OCI-LY1 (cell line): ENCODE measurements around the gene AVP.

Experiments used
- H2AFZ ChIP-seq: fragments of 200-600 bp; sonication (generic), shearing (Covaris generic); 2 replicates; pipeline ENCODE4 v1.6.0; 2014; ENCODE audit warnings: antibody characterized with exemption, mild to moderate bottlenecking, low read length
- H3F3A ChIP-seq: fragments of 200-600 bp; sonication (generic), shearing (Covaris generic); 2 replicates; pipeline ENCODE4 v1.6.0; 2014; ENCODE audit warnings: mild to moderate bottlenecking, antibody characterized with exemption, low read length, moderate library complexity; ENCODE audit not compliant: insufficient read depth
- H3K27ac ChIP-seq: fragments of 200-600 bp; sonication (generic); 2 replicates; pipeline ENCODE4 v1.5.1; 2014; ENCODE audit warnings: low read length, mixed run types, mild to moderate bottlenecking, low read depth; ENCODE audit not compliant: poor library complexity, severe bottlenecking
- H3K27me3 ChIP-seq: fragments of 200-600 bp; sonication (generic); 2 replicates; pipeline ENCODE4 v1.6.0; 2014; ENCODE audit warnings: antibody characterized with exemption, mild to moderate bottlenecking, low read length, moderate library complexity; ENCODE audit not compliant: insufficient read depth
- H3K36me3 ChIP-seq: fragments of 200-600 bp; sonication (generic); 2 replicates; pipeline ENCODE4 v1.6.1; 2014; ENCODE audit warnings: mild to moderate bottlenecking, antibody characterized with exemption, low read length, moderate library complexity, mixed read lengths; ENCODE audit not compliant: insufficient read depth
- H3K4me1 ChIP-seq: fragments of 200-600 bp; sonication (generic); 2 replicates; pipeline ENCODE4 v1.5.1; 2014; ENCODE audit warnings: mild to moderate bottlenecking, low read length, moderate library complexity; ENCODE audit not compliant: insufficient read depth, severe bottlenecking
- H3K4me2 ChIP-seq: fragments of 200-600 bp; sonication (generic), shearing (Covaris generic); 2 replicates; pipeline ENCODE4 v1.6.1; 2014; ENCODE audit warnings: low read length
- H3K4me3 ChIP-seq: fragments of 200-600 bp; sonication (generic); 2 replicates; pipeline ENCODE4 v1.5.1; 2014; ENCODE audit warnings: low read length, low read depth, mild to moderate bottlenecking, mixed read lengths; ENCODE audit not compliant: poor library complexity, severe bottlenecking
- H3K79me2 ChIP-seq: fragments of 200-600 bp; shearing (Covaris generic); 2 replicates; pipeline ENCODE4 v1.6.1; 2016; ENCODE audit warnings: mixed run types, low read length, mixed read lengths; ENCODE audit not compliant: insufficient read depth
- H3K9ac ChIP-seq: fragments of 200-600 bp; sonication (generic), shearing (Covaris generic); 2 replicates; pipeline ENCODE4 v1.6.1; 2014; ENCODE audit warnings: mild to moderate bottlenecking, low read length, mixed read lengths
- H3K9me2 ChIP-seq: fragments of 200-600 bp; sonication (generic), shearing (Covaris generic); 2 replicates; pipeline ENCODE4 v1.6.1; 2014; ENCODE audit warnings: low read depth, mild to moderate bottlenecking, low read length, mixed read lengths
- H3K9me3 ChIP-seq: fragments of 200-600 bp; shearing (Covaris generic); 2 replicates; pipeline ENCODE4 v1.6.1; 2014; ENCODE audit warnings: low read length, mixed read lengths
- H4K20me1 ChIP-seq: fragments of 200-600 bp; sonication (generic), shearing (Covaris generic); 2 replicates; pipeline ENCODE4 v1.6.0; 2016; ENCODE audit warnings: mild to moderate bottlenecking, low read length; ENCODE audit not compliant: insufficient read depth
- EZH2 ChIP-seq: fragments of 200-600 bp; sonication (generic), shearing (Covaris generic); IDR thresholded peaks from 2 replicates; pipeline ENCODE4 v1.8.0; 2017; ENCODE audit warnings: borderline replicate concordance, mixed run types, mild to moderate bottlenecking, antibody characterized with exemption, low read length, moderate library complexity, mixed read lengths
- TF ChIP-seq, protein P1 (sequence below): fragments of 200-600 bp; sonication (generic), shearing (Covaris generic); IDR thresholded peaks from 2 replicates; pipeline ENCODE4 v1.5.1; 2017; ENCODE audit warnings: mild to moderate bottlenecking, antibody characterized with exemption, low read length, moderate library complexity, mixed read lengths

The AVP gene

DNA sequence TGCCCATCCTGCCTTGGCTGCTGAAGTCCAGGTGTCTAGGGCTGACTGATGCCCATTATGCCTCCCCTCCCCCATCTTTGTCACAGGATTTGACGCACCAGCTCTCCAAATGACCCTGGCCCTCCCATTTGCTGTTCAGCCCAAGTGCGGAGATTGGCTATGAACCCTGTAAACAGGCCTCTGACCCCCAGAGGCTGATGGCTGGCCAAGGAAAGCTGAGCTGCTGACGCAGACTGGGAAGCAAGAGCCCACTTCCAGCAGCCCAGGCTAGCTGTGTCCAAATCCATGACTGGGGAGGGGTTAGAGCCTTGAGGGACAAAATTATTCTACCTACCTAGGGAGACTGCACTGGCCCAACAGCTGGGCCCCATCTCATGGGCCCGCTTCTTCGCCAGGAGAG is 41.9 kb downstream of the AVP start:
- Histone ChIP-seq H3K4me2 (no peak overlapping the region), H3K9me2 (no peaks in the 10 kb centered on the region), H3K79me2 (peaks cover 5% of the 10 kb centered on the region; the same call in 1 of the 2 replicates), H4K20me1 (no peaks in the 10 kb centered on the region), H3K36me3 (peaks cover 30% of the 10 kb centered on the region; the same call in 1 of the 2 replicates), H2AFZ (no peak overlapping the region), H3K27ac (no peak overlapping the region), H3K9ac (no peak overlapping the region), H3F3A (no peaks in the 10 kb centered on the region), H3K4me1 (peaks cover 15% of the 10 kb centered on the region), H3K27me3 (no peaks in the 10 kb centered on the region), H3K4me3 (no peak overlapping the region), H3K9me3 (no peaks in the 10 kb centered on the region)
- no peak for TF ChIP-seq EZH2
- TF ChIP-seq, protein P1, sequence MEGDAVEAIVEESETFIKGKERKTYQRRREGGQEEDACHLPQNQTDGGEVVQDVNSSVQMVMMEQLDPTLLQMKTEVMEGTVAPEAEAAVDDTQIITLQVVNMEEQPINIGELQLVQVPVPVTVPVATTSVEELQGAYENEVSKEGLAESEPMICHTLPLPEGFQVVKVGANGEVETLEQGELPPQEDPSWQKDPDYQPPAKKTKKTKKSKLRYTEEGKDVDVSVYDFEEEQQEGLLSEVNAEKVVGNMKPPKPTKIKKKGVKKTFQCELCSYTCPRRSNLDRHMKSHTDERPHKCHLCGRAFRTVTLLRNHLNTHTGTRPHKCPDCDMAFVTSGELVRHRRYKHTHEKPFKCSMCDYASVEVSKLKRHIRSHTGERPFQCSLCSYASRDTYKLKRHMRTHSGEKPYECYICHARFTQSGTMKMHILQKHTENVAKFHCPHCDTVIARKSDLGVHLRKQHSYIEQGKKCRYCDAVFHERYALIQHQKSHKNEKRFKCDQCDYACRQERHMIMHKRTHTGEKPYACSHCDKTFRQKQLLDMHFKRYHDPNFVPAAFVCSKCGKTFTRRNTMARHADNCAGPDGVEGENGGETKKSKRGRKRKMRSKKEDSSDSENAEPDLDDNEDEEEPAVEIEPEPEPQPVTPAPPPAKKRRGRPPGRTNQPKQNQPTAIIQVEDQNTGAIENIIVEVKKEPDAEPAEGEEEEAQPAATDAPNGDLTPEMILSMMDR = no peak

DNA sequence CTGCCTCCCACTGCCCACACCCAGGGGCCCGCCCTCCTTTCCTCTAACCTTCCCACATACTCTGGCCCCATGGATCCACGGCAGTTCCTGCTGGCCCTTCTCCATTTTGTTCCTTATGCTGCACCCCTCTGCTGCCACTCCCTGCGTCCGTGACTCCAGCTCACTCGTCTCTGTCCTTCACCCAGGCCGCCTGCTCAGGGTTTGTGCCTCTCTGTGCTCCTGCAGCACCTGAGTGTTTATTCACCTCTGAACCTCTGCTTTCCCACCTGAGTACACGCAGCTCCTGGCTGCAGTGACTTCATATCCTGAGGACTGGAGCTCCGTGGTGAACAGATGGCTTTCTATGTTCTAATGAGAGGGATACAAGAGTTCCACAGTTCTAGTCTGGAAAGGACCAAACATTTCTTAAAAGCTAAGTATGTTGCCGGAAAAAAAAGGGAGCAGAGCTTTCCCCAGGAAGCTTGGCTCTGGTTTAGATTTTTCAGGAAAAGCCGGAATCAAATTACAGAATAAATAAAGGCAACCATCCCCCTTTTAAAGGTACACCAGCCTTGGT is 42.6 kb downstream of the AVP start:
- Histone ChIP-seq H3K79me2 (peaks cover 5% of the 10 kb centered on the region; the same call in 1 of the 2 replicates), H3K4me2 (no peak overlapping the region), H3K4me3 (no peak overlapping the region), H3K9ac (no peak overlapping the region), H3K36me3 (peaks cover 34% of the 10 kb centered on the region; the same call in 1 of the 2 replicates), H3K9me2 (no peaks in the 10 kb centered on the region), H3K9me3 (no peaks in the 10 kb centered on the region), H3K27ac (no peak overlapping the region), H3F3A (no peaks in the 10 kb centered on the region), H2AFZ (no peak overlapping the region), H4K20me1 (no peaks in the 10 kb centered on the region), H3K4me1 (peaks cover 9% of the 10 kb centered on the region), H3K27me3 (no peaks in the 10 kb centered on the region)
- TF ChIP-seq EZH2 = no peak
- TF ChIP-seq, protein P1 = no peak

DNA sequence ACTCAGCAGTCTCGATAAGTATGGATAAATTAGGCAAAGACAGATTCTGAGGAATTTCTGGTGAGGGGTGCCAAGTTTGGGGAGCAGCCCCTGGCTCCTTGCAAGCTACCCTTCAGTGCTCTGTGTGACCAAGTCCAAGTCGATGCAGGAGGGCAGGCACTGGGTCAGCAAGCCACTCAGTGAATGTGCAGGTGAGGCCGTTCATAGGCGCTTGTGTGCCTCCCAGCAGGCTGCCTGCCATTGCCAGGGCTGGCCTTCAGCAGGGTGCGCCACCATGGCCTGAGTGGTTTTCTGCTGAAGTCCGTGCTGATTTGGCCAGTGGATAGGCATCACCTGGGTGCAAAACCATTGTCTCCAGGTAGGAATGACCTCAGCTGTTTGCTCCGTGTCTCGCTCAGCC is 44.4 kb downstream of the AVP start:
- no peaks in the 10 kb centered on the region for H3K27me3 ChIP-seq
- H2AFZ ChIP-seq = no peak overlapping the region
- no peaks in the 10 kb centered on the region for H3K9me3 ChIP-seq
- H4K20me1 ChIP-seq = no peaks in the 10 kb centered on the region
- no peaks in the 10 kb centered on the region for H3F3A ChIP-seq
- TF ChIP-seq EZH2 = no peak
- TF ChIP-seq, protein P1 = no peak
- H3K4me2 ChIP-seq = no peak overlapping the region
- peaks cover 3% of the 10 kb centered on the region for H3K4me1 ChIP-seq
- H3K79me2 ChIP-seq = no peaks in the 10 kb centered on the region
- H3K4me3 ChIP-seq = no peak overlapping the region
- H3K9ac ChIP-seq = no peak overlapping the region
- H3K27ac ChIP-seq = no peak overlapping the region
- peaks cover 51% of the 10 kb centered on the region for H3K36me3 ChIP-seq
- H3K9me2 ChIP-seq = no peaks in the 10 kb centered on the region
